Neural cell (in vitro differentiated cells): ENCODE results near the gene SH3TC1. TPM values are rescaled to one million over a fixed set of nuclear protein-coding genes. Genes with fewer than 3 reads are reported as not detected.

Experiments
- H2AFZ ChIP-seq: fragments of 200-600, 300-800 bp; sonication (generic), shearing (Covaris generic); 2 replicates; pipeline ENCODE4 v1.6.0; 2014; ENCODE audit warnings: low read depth, mild to moderate bottlenecking, antibody characterized with exemption, low read length, moderate library complexity
- H3F3A ChIP-seq: fragments of 200-600 bp; shearing (Covaris generic); 2 replicates; pipeline ENCODE4 v1.6.1; 2016; ENCODE audit warnings: mild to moderate bottlenecking, moderate library complexity, mixed read lengths, antibody characterized with exemption, low read length; ENCODE audit not compliant: insufficient read depth, poor library complexity, severe bottlenecking
- H3K27ac ChIP-seq: fragments of 200-600, 300-800 bp; sonication (generic), shearing (Covaris generic); 2 replicates; pipeline ENCODE4 v1.5.1; 2014; ENCODE audit warnings: mild to moderate bottlenecking, low read length, moderate library complexity
- H3K27me3 ChIP-seq: fragments of 300-800, 200-600 bp; sonication (generic), shearing (Covaris generic); 2 replicates; pipeline ENCODE4 v1.6.0; 2014; ENCODE audit warnings: mild to moderate bottlenecking, low read depth, low read length, moderate library complexity; ENCODE audit not compliant: insufficient read depth
- H3K36me3 ChIP-seq: fragments of 300-800, 200-600 bp; sonication (generic), shearing (Covaris generic); 2 replicates; pipeline ENCODE4 v1.5.1; 2014; ENCODE audit warnings: mild to moderate bottlenecking, antibody characterized with exemption, low read length, moderate library complexity; ENCODE audit not compliant: insufficient read depth
- H3K4me2 ChIP-seq: fragments of 300-800, 200-600 bp; sonication (generic), shearing (Covaris generic); 2 replicates; pipeline ENCODE4 v1.6.0; 2014; ENCODE audit warnings: mild to moderate bottlenecking, low read length
- H3K4me3 ChIP-seq: fragments of 300-800, 200-600 bp; sonication (generic), shearing (Covaris generic); 2 replicates; pipeline ENCODE4 v1.5.1; 2014; ENCODE audit warnings: mild to moderate bottlenecking, low read length, moderate library complexity
- H3K79me2 ChIP-seq: fragments of 200-600 bp; shearing (Covaris generic); replicated peaks from 2 replicates; pipeline ENCODE4 v1.6.0; 2014; ENCODE audit warnings: mild to moderate bottlenecking, low read length, moderate library complexity; ENCODE audit not compliant: insufficient read depth
- H3K9ac ChIP-seq: fragments of 300-800, 200-600 bp; sonication (generic), shearing (Covaris generic); 2 replicates; pipeline ENCODE4 v1.6.1; 2016; ENCODE audit warnings: mild to moderate bottlenecking, low read length, mixed read lengths
- H3K9me2 ChIP-seq: fragments of 200-600 bp; shearing (Covaris generic); 2 replicates; pipeline ENCODE4 v1.6.1; 2016; ENCODE audit warnings: mild to moderate bottlenecking, low read length, mixed read lengths; ENCODE audit not compliant: insufficient read depth
- H3K9me3 ChIP-seq: fragments of 200-600, 300-800 bp; sonication (generic), shearing (Covaris generic); 2 replicates; pipeline ENCODE4 v1.6.1; 2016; ENCODE audit warnings: mild to moderate bottlenecking, mixed run types, low read length, moderate library complexity, mixed read lengths
- H4K20me1 ChIP-seq: fragments of 200-600 bp; shearing (Covaris generic); 2 replicates; pipeline ENCODE4 v1.6.1; 2016; ENCODE audit warnings: mild to moderate bottlenecking, mixed run types; ENCODE audit not compliant: insufficient read depth
- EP300 ChIP-seq: fragments of 450-650 bp; conservative IDR thresholded peaks from 2 replicates; pipeline ENCODE4 v1.6.1; 2014; ENCODE audit warnings: antibody characterized with exemption, mild to moderate bottlenecking, moderate library complexity; ENCODE audit not compliant: poor library complexity, severe bottlenecking
- EZH2 ChIP-seq: fragments of 200-600, 300-800 bp; shearing (Covaris generic), sonication (generic); IDR thresholded peaks from 2 replicates; pipeline ENCODE4 v1.6.1; 2014; ENCODE audit warnings: antibody characterized with exemption, low read length, borderline replicate concordance, mild to moderate bottlenecking; ENCODE audit not compliant: insufficient read depth, poor library complexity, severe bottlenecking
- MXI1 ChIP-seq: fragments of 450-650 bp; conservative IDR thresholded peaks from 2 replicates; pipeline ENCODE4 v1.6.1; 2014; ENCODE audit warnings: antibody characterized with exemption, mild to moderate bottlenecking; ENCODE audit not compliant: poor library complexity, severe bottlenecking
- POLR2AphosphoS5 ChIP-seq: IDR thresholded peaks from 2 replicates; pipeline ENCODE4 v1.6.1; 2012
- RAD21 ChIP-seq: fragments of 450-650 bp; conservative IDR thresholded peaks from 2 replicates; pipeline ENCODE4 v1.6.1; 2014; ENCODE audit warnings: antibody characterized with exemption, mild to moderate bottlenecking, moderate library complexity
- SMC3 ChIP-seq: fragments of 450-650 bp; conservative IDR thresholded peaks from 2 replicates; pipeline ENCODE4 v1.6.1; 2014; ENCODE audit warnings: antibody characterized with exemption, mild to moderate bottlenecking, moderate library complexity; ENCODE audit not compliant: poor library complexity
- TAF1 ChIP-seq: IDR thresholded peaks from 2 replicates; pipeline ENCODE4 v1.6.1; 2012; ENCODE audit warnings: low read depth
- polyA plus RNA-seq: library from polyadenylated mRNA; depleted of rRNA; stranded (reverse); fragments of >200 nt; gene quantifications from 2 replicates; pipeline ENCODE4 v1.2.3, GENCODE V29; 2014
- TF ChIP-seq, protein P1 (sequence below): IDR thresholded peaks from 2 replicates; pipeline ENCODE4 v1.6.1; 2012; ENCODE audit warnings: borderline replicate concordance
- TF ChIP-seq, protein P2 (sequence below): fragments of 450-650 bp; IDR thresholded peaks from 2 replicates; pipeline ENCODE4 v1.5.1; 2014; ENCODE audit warnings: antibody characterized with exemption, mild to moderate bottlenecking, moderate library complexity; ENCODE audit not compliant: poor library complexity, severe bottlenecking

Gene SH3TC1
- polyA plus RNA-seq, 1 donor from 2014 or later, result not detected

DNA sequence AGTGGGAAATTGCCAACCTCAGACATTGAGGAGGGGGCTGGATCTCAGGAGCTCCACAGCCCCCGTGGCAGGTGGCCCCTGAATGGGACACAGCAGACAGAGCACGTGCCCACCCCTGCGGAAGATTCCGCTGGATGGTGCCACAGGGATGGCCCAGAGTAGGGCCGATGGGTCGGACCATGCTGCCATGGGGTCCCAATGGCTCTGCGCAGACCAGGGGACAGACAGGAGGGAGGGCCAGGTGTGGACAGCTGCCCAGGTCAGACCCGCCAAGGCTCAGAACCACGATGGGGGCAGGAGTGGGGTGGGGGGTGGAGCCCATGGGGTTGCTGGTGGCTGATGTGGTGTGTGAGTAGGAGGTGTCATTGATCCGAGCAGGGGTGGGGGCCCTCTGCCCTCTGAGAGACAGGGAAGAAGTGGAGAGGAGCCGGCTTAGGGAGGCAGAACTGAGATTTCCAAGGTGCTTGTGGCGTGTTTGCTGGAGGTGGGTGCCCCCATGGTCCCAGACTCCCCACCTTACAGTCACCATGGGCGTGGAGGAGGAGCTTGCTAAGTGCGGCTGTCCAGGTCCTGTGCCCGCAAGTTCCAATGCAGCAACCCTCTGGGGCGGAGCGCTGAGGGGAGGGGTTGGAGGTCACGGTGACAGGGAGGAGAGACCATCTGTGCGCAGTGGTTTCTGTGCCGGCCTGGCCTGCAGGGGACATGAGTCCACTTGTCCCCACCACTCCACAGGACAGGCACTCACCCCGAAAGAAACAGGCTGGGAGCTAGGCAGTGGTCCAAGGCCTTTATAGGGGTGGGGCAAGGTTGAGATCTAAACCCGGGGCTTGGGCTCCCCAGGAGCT, 12.9 kb downstream of the SH3TC1 start:
- Histone ChIP-seq H3K27ac (no peak overlapping the region), H3F3A (no peaks in the 10 kb centered on the region), H3K9me3 (no peaks in the 10 kb centered on the region), H3K79me2 (no peaks in the 10 kb centered on the region), H3K27me3 (no peaks in the 10 kb centered on the region), H2AFZ (no peak overlapping the region), H3K9me2 (no peaks in the 10 kb centered on the region), H3K36me3 (no peaks in the 10 kb centered on the region), H3K4me2 (no peak overlapping the region), H3K9ac (no peak overlapping the region), H3K4me3 (no peak overlapping the region), H4K20me1 (no peaks in the 10 kb centered on the region)
- TF ChIP-seq, protein P1, sequence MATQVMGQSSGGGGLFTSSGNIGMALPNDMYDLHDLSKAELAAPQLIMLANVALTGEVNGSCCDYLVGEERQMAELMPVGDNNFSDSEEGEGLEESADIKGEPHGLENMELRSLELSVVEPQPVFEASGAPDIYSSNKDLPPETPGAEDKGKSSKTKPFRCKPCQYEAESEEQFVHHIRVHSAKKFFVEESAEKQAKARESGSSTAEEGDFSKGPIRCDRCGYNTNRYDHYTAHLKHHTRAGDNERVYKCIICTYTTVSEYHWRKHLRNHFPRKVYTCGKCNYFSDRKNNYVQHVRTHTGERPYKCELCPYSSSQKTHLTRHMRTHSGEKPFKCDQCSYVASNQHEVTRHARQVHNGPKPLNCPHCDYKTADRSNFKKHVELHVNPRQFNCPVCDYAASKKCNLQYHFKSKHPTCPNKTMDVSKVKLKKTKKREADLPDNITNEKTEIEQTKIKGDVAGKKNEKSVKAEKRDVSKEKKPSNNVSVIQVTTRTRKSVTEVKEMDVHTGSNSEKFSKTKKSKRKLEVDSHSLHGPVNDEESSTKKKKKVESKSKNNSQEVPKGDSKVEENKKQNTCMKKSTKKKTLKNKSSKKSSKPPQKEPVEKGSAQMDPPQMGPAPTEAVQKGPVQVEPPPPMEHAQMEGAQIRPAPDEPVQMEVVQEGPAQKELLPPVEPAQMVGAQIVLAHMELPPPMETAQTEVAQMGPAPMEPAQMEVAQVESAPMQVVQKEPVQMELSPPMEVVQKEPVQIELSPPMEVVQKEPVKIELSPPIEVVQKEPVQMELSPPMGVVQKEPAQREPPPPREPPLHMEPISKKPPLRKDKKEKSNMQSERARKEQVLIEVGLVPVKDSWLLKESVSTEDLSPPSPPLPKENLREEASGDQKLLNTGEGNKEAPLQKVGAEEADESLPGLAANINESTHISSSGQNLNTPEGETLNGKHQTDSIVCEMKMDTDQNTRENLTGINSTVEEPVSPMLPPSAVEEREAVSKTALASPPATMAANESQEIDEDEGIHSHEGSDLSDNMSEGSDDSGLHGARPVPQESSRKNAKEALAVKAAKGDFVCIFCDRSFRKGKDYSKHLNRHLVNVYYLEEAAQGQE, result no peak
- TF ChIP-seq MXI1 (no peak), EP300 (no peak), RAD21 (no peak), SMC3 (no peak), EZH2 (no peak), TAF1 (no peak), POLR2AphosphoS5 (no peak)
- TF ChIP-seq, protein P2, sequence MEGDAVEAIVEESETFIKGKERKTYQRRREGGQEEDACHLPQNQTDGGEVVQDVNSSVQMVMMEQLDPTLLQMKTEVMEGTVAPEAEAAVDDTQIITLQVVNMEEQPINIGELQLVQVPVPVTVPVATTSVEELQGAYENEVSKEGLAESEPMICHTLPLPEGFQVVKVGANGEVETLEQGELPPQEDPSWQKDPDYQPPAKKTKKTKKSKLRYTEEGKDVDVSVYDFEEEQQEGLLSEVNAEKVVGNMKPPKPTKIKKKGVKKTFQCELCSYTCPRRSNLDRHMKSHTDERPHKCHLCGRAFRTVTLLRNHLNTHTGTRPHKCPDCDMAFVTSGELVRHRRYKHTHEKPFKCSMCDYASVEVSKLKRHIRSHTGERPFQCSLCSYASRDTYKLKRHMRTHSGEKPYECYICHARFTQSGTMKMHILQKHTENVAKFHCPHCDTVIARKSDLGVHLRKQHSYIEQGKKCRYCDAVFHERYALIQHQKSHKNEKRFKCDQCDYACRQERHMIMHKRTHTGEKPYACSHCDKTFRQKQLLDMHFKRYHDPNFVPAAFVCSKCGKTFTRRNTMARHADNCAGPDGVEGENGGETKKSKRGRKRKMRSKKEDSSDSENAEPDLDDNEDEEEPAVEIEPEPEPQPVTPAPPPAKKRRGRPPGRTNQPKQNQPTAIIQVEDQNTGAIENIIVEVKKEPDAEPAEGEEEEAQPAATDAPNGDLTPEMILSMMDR, result no peak

DNA sequence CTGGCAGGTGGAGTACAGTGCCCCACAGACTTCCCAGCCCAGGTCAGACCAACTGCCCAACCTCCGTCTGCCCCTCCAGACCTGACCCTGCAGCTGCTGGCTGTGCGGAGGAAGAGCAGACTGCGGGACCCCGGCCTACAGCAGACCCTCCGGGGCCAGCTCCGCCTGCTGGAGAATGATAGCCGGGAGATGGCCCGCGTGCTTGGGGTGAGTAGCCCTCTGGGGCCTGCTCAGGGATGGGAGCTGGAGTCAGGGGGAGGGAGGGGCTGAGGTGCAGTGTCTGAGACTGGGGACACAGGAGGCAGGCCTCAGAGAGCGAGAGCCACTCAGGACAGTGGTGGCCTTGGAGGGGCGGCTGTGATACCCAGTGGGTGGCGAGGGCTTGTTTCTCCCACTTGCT, 13.5 kb downstream of the SH3TC1 start:
- H2AFZ ChIP-seq, result no peak overlapping the region
- no peak overlapping the region for H3K9ac ChIP-seq
- no peaks in the 10 kb centered on the region for H3K27me3 ChIP-seq
- H3K9me3 ChIP-seq, result no peaks in the 10 kb centered on the region
- TF ChIP-seq EZH2 (no peak), EP300 (no peak), SMC3 (no peak), POLR2AphosphoS5 (no peak), TAF1 (no peak), MXI1 (no peak), RAD21 (no peak)
- TF ChIP-seq, protein P1, result no peak
- no peak overlapping the region for H3K27ac ChIP-seq
- no peaks in the 10 kb centered on the region for H3K9me2 ChIP-seq
- H3F3A ChIP-seq, result no peaks in the 10 kb centered on the region
- H3K79me2 ChIP-seq, result no peaks in the 10 kb centered on the region
- H4K20me1 ChIP-seq, result no peaks in the 10 kb centered on the region
- no peaks in the 10 kb centered on the region for H3K36me3 ChIP-seq
- H3K4me2 ChIP-seq, result no peak overlapping the region
- no peak overlapping the region for H3K4me3 ChIP-seq
